GM13977 (cell line): ENCODE measurements around the gene PLCL1.

Experiments
- DNase-seq: peaks from one replicate; pipeline ENCODE4 v3.0.0; 2012; ENCODE audit warnings: low spot score
- in situ Hi-C: fragments of 300-500 bp; cut with MboI; formaldehyde crosslinking; loops from one replicate; pipeline ENCODE4 v1.12.0; 2022; ENCODE audit warnings: low sequenced_read_pairs, low pct_unique_long_range_greater_than_20kb, mixed read lengths, inconsistent platforms; ENCODE audit not compliant: unreplicated experiment
- TF ChIP-seq, protein P1 (sequence below): IDR thresholded peaks from 2 replicates; pipeline ENCODE4 v1.5.1; 2012; ENCODE audit warnings: mild to moderate bottlenecking, control low read depth; ENCODE audit not compliant: insufficient read depth; ENCODE audit errors: extremely low read depth, missing control alignments

The PLCL1 gene

DNA sequence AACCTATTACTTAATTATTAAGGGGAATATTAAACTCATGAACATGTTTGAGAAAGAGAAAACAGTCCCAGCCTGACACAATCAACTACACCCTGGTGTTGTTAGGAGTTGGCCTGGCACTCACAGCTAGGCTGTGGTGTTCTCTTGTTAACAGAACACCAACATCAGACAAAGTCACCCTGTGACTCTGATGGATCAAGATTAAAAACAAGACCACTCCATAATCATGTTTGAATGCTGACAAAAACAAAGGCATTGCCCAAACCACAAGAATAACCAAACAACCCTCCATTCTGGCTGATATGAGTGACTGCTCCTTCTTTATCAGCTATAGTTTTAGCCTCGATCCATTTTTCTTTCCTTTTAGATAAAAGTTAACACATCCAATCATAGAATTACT is 22.3 kb upstream of the PLCL1 start:
- no peak for DNase-seq
- TF ChIP-seq, protein P1, sequence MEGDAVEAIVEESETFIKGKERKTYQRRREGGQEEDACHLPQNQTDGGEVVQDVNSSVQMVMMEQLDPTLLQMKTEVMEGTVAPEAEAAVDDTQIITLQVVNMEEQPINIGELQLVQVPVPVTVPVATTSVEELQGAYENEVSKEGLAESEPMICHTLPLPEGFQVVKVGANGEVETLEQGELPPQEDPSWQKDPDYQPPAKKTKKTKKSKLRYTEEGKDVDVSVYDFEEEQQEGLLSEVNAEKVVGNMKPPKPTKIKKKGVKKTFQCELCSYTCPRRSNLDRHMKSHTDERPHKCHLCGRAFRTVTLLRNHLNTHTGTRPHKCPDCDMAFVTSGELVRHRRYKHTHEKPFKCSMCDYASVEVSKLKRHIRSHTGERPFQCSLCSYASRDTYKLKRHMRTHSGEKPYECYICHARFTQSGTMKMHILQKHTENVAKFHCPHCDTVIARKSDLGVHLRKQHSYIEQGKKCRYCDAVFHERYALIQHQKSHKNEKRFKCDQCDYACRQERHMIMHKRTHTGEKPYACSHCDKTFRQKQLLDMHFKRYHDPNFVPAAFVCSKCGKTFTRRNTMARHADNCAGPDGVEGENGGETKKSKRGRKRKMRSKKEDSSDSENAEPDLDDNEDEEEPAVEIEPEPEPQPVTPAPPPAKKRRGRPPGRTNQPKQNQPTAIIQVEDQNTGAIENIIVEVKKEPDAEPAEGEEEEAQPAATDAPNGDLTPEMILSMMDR: no peak
- in situ Hi-C loops: no loop called here

DNA sequence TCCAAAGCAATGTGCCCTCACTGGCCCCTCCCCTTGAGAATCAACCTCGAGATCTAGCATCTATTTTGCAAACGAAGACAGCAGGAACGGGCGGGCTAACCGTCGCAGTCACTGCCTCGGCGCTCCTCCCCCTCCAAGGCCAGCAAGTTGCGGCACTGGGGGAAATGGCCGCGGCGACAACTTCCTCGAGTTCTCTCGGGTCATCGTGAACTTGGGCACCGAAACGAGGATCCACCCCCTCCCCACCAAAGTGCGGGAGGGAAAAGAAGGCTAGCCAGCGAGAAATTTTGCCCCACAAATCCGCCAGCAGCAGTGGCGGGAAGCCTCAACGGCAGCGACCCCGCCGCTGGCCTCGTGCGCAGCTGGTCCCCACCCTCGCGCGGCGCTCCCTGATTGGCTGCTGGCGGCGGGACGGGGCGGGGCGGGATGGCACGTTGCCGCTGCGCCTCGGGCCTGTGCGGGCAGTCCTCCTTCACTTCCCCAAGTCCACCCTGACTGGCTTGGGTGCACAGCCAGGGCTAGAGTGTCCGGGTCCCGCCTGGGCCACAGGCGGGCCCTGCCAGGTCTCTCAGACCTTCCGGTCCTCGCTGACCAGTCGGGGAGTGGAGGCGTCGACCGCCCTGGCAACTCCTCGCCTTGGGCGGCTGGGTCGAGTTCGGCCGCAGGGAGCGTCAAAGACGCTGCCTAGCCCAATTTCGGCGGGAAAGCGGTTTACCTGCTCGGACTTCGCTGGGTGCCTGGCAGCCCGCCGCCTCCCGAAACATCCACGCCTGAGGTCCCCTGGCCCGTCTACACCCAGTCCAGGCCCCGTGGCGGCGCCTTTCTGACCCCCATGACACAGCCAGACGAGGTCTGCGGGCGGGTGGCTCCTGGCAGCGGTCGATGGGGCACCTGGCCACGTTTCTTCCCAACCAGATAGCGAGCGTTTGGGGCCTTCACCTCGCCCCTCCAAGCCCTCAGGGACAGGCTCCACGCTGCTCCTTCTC is 19.1 kb upstream of the PLCL1 start, which contains the start of gene BOLL:
BOLL (minus strand) TSS at position 364 of the 986 bp plus-strand sequence. CDS start 3,469 bp downstream, outside the sequence.
- in situ Hi-C loops: no loop called here
- no peak for DNase-seq
- TF ChIP-seq, protein P1: no peak

DNA sequence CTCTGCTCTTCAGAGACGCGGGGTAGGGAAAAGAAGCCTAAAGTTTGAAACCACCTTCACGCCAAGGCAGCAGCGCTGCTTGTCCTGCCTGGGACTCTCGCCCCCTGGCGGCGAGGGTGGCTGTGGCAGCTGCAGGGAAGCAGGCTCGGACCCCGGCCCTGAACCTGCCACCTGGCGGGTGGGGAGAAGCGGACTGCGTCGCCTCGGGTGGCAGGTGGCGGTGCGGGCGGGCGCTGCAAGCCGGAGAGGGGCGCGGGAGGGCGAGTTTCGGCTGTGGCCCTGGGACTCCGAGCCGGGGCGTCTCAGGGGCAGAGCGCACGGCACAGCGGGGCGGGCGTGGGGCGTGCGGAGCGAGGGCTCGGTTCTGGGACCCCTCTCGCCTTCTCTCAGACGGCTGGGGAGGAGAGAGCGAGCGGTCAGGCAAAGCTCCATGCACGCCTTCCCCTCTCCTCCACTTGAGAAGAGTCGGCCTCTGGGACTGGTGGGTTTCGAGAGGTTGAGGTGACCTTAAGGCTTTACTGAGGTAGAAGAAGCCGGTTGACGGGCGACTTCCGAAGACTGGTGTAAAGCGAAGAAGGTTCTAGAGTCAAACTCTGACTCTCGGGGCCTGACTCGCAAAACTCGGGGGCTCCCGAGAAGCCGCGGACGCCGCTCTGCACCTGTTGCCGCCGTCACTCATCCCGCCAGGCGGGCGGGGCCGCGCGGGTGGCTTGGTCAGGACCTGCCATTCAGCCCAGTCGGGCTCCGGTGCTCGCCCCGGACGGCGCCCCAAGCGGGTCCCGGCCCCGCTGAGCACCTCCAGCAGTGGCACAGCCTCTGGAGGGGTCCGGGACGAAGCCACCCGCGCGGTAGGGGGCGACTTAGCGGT is 18.1 kb upstream of the PLCL1 start:
- TF ChIP-seq, protein P1: peak; percentile 24
- in situ Hi-C loops: no loop called here
- peak; percentile 52 for DNase-seq

DNA sequence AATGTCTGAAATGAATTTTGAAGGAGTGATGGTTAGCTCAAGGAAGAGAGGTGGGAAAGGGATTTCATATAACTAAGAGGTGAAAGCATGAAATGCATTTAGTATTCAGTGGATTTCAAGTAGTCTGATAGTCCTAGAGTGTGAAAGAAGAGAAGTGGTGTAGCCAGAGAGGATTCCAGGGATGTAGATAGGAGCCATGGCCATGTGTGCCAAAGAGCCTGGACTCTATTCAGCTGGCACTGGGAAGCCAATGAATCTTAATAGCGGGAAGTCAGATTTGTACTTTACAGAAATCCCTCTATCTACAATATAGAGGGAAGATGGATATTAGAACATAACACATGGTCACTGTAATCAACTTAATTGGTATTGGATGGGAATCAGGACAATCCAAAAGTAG is 10.9 kb upstream of the PLCL1 start:
- in situ Hi-C loops: no loop called here
- TF ChIP-seq, protein P1: no peak
- DNase-seq: no peak

DNA sequence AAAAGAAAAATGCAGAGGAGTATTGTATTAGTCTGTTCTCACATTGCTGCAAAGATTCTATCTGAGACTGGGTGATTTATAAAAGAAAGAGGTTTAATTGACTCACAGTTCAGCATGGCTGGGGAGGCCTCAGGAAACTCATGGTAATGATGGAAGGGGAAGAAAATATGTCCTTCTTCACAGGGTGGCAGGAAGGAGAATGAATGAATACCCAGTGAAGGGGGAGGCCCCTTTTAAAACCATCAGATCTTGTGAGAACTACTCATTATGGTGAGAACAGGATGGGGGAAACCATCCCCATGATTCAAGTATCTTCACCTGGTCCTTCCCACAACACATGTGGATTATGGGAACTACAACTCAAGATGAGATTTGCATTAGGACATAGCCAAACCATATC is 9.1 kb upstream of the PLCL1 start:
- DNase-seq: no peak
- TF ChIP-seq, protein P1: no peak
- in situ Hi-C loops: no loop called here

DNA sequence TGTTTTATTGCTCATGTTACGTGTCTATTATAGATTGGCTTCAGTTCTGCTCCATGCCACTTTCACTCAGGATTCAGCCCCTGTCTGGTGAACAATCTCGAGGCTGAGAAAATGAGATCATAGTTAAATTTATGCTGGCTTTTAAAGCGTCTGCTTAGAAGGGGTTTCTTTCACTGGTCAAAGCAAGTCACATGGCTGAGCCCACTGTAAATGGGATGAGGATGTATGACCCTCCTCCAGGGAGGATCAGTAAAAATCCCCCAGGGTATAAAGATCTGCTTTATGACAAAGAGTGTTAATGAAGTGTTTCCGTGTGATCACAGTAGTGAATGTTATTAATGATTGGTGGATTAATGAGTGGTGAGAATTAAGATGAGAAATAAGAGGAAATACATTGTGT is 6.2 kb upstream of the PLCL1 start:
- TF ChIP-seq, protein P1: no peak
- no peak for DNase-seq
- in situ Hi-C loops: no loop called here
